Measurements from ENCODE around the gene COG5.

GRCh38 chr7:107170051-107170915 is 393.4 kb downstream of the COG5 start:
- no peak for TF ChIP-seq ZBTB33 (IDR thresholded peaks at IDR 0.05; ENCODE audit: borderline replicate concordance, low read depth)
- TF ChIP-seq ELF1 (IDR thresholded peaks at IDR 0.05), result no peak
- TF ChIP-seq YY1 (IDR thresholded peaks at IDR 0.05; ENCODE audit: low read depth), result no peak

Data from SK-N-SH (cell line).